HEK293 (cell line): Measurements from ENCODE around the gene JAGN1.

Experiments
- BCL11A ChIP-seq: fragments of 450-650 bp; formaldehyde crosslinking; IDR thresholded peaks from 2 replicates; pipeline ENCODE4 v1.5.1; 2016; ENCODE audit warnings: low read depth, missing biosample characterization, missing genetic modification characterization
- GFI1B ChIP-seq: fragments of 450-650 bp; formaldehyde crosslinking; IDR thresholded peaks from 2 replicates; pipeline ENCODE4 v1.5.1; 2016; ENCODE audit warnings: missing biosample characterization, missing genetic modification characterization
- GLI4 ChIP-seq: fragments of 450-650 bp; formaldehyde crosslinking; IDR thresholded peaks from 2 replicates; pipeline ENCODE4 v1.5.1; 2016; ENCODE audit warnings: missing biosample characterization, missing genetic modification characterization
- HOXD13 ChIP-seq: sonication (generic); formaldehyde crosslinking; IDR thresholded peaks from 2 replicates; pipeline ENCODE4 v1.8.0; 2022; ENCODE audit warnings: missing genetic modification reagents, borderline replicate concordance
- KLF16 ChIP-seq: fragments of 450-650 bp; formaldehyde crosslinking; IDR thresholded peaks from 2 replicates; pipeline ENCODE4 v1.5.1; 2017; ENCODE audit warnings: missing biosample characterization, missing genetic modification characterization
- KLF9 ChIP-seq: fragments of 450-650 bp; formaldehyde crosslinking; IDR thresholded peaks from 2 replicates; pipeline ENCODE4 v1.5.1; 2016; ENCODE audit warnings: missing biosample characterization, missing genetic modification characterization, low read depth
- PBX3 ChIP-seq: sonication (generic); formaldehyde crosslinking; IDR thresholded peaks from 2 replicates; pipeline ENCODE4 v1.8.1; 2022; ENCODE audit warnings: mild to moderate bottlenecking, moderate library complexity, missing genetic modification reagents
- RBAK ChIP-seq: fragments of 450-650 bp; formaldehyde crosslinking; IDR thresholded peaks from 2 replicates; pipeline ENCODE4 v1.5.1; 2016; ENCODE audit warnings: missing biosample characterization, missing genetic modification characterization
- TRIM28 ChIP-seq: IDR thresholded peaks from 2 replicates; pipeline ENCODE4 v1.6.1; 2011; ENCODE audit warnings: low read length, control low read depth, borderline replicate concordance
- WT1 ChIP-seq: fragments of 450-650 bp; formaldehyde crosslinking; IDR thresholded peaks from 2 replicates; pipeline ENCODE4 v1.5.1; 2016; ENCODE audit warnings: missing biosample characterization, missing genetic modification characterization
- ZBTB1 ChIP-seq: fragments of 450-650 bp; formaldehyde crosslinking; IDR thresholded peaks from 2 replicates; pipeline ENCODE4 v1.5.1; 2016; ENCODE audit warnings: missing biosample characterization, missing genetic modification characterization
- ZBTB17 ChIP-seq: fragments of 450-650 bp; formaldehyde crosslinking; IDR thresholded peaks from 2 replicates; pipeline ENCODE4 v1.5.1; 2016; ENCODE audit warnings: missing biosample characterization, missing genetic modification characterization
- ZBTB44 ChIP-seq: fragments of 450-650 bp; IDR thresholded peaks from 2 replicates; pipeline ENCODE4 v1.5.1; 2018; ENCODE audit warnings: missing biosample characterization, mild to moderate bottlenecking, missing genetic modification characterization
- ZBTB48 ChIP-seq: fragments of 450-650 bp; formaldehyde crosslinking; IDR thresholded peaks from 2 replicates; pipeline ENCODE4 v1.5.1; 2016; ENCODE audit warnings: missing biosample characterization, missing genetic modification characterization
- ZBTB7A ChIP-seq: fragments of 450-650 bp; formaldehyde crosslinking; IDR thresholded peaks from 2 replicates; pipeline ENCODE4 v1.5.1; 2016; ENCODE audit warnings: low read depth, missing biosample characterization, missing genetic modification characterization
- ZBTB8A ChIP-seq: fragments of 450-650 bp; formaldehyde crosslinking; IDR thresholded peaks from 2 replicates; pipeline ENCODE4 v1.5.1; 2016; ENCODE audit warnings: missing biosample characterization, missing genetic modification characterization
- ZFP3 ChIP-seq: fragments of 450-650 bp; formaldehyde crosslinking; IDR thresholded peaks from 2 replicates; pipeline ENCODE4 v1.5.1; 2016; ENCODE audit warnings: low read depth, missing biosample characterization, missing genetic modification characterization
- ZNF146 ChIP-seq: fragments of 450-650 bp; formaldehyde crosslinking; IDR thresholded peaks from 2 replicates; pipeline ENCODE4 v1.5.1; 2016; ENCODE audit warnings: missing biosample characterization, missing genetic modification characterization
- ZNF18 ChIP-seq: fragments of 450-650 bp; formaldehyde crosslinking; IDR thresholded peaks from 2 replicates; pipeline ENCODE4 v1.5.1; 2016; ENCODE audit warnings: missing biosample characterization, missing genetic modification characterization
- ZNF223 ChIP-seq: fragments of 450-650 bp; formaldehyde crosslinking; IDR thresholded peaks from 2 replicates; pipeline ENCODE4 v1.5.1; 2016; ENCODE audit warnings: missing biosample characterization, missing genetic modification characterization
- ZNF23 ChIP-seq: fragments of 450-650 bp; formaldehyde crosslinking; IDR thresholded peaks from 2 replicates; pipeline ENCODE4 v1.5.1; 2016; ENCODE audit warnings: missing biosample characterization, missing genetic modification characterization, borderline replicate concordance
- ZNF239 ChIP-seq: fragments of 450-650 bp; formaldehyde crosslinking; IDR thresholded peaks from 2 replicates; pipeline ENCODE4 v1.5.1; 2016; ENCODE audit warnings: missing biosample characterization, missing genetic modification characterization
- ZNF274 ChIP-seq, 2 experiments: fragments of 200-500 bp in 1 of 2; fragments of 450-650 bp in 1 of 2; sonication (Bioruptor generic) in 1 of 2; formaldehyde crosslinking in 1 of 2; IDR thresholded peaks; 2 replicates each; pipeline versions ENCODE4 v1.5.1 to v1.6.1; 2014 to 2016; ENCODE audit warnings: borderline replicate concordance in 1 of 2, inconsistent platforms in 1 of 2, low read length in 1 of 2, missing biosample characterization in 1 of 2, missing genetic modification characterization in 1 of 2
- ZNF426 ChIP-seq: fragments of 450-650 bp; formaldehyde crosslinking; IDR thresholded peaks from 2 replicates; pipeline ENCODE4 v1.5.1; 2017; ENCODE audit warnings: missing biosample characterization, missing genetic modification characterization, mild to moderate bottlenecking, inconsistent platforms, moderate library complexity
- ZNF433 ChIP-seq: fragments of 450-650 bp; formaldehyde crosslinking; IDR thresholded peaks from 2 replicates; pipeline ENCODE4 v1.5.1; 2016; ENCODE audit warnings: missing biosample characterization, missing genetic modification characterization, low read depth
- ZNF521 ChIP-seq: fragments of 450-650 bp; formaldehyde crosslinking; IDR thresholded peaks from 2 replicates; pipeline ENCODE4 v1.5.1; 2017; ENCODE audit warnings: missing biosample characterization, mild to moderate bottlenecking, missing genetic modification characterization
- ZNF548 ChIP-seq: fragments of 450-650 bp; formaldehyde crosslinking; IDR thresholded peaks from 2 replicates; pipeline ENCODE4 v1.5.1; 2016; ENCODE audit warnings: missing biosample characterization, missing genetic modification characterization
- ZNF555 ChIP-seq: fragments of 450-650 bp; formaldehyde crosslinking; conservative IDR thresholded peaks from 2 replicates; pipeline ENCODE4 v1.5.1; 2017; ENCODE audit warnings: missing biosample characterization, mild to moderate bottlenecking, missing genetic modification characterization, inconsistent platforms
- ZNF585B ChIP-seq: fragments of 450-650 bp; formaldehyde crosslinking; IDR thresholded peaks from 2 replicates; pipeline ENCODE4 v1.5.1; 2016; ENCODE audit warnings: missing biosample characterization, missing genetic modification characterization
- ZNF596 ChIP-seq: fragments of 450-650 bp; IDR thresholded peaks from 2 replicates; pipeline ENCODE4 v1.5.0; 2018; ENCODE audit warnings: missing biosample characterization, mild to moderate bottlenecking, missing genetic modification characterization, moderate library complexity
- ZNF623 ChIP-seq: fragments of 450-650 bp; formaldehyde crosslinking; IDR thresholded peaks from 2 replicates; pipeline ENCODE4 v1.5.1; 2016; ENCODE audit warnings: missing biosample characterization, missing genetic modification characterization
- ZNF624 ChIP-seq: fragments of 450-650 bp; formaldehyde crosslinking; IDR thresholded peaks from 2 replicates; pipeline ENCODE4 v1.5.1; 2017; ENCODE audit warnings: missing biosample characterization, missing genetic modification characterization
- ZNF76 ChIP-seq: fragments of 450-650 bp; formaldehyde crosslinking; IDR thresholded peaks from 2 replicates; pipeline ENCODE4; 2016; ENCODE audit warnings: low read depth, missing biosample characterization, missing genetic modification characterization, borderline replicate concordance
- ZNF777 ChIP-seq: fragments of 450-650 bp; formaldehyde crosslinking; IDR thresholded peaks from 2 replicates; pipeline ENCODE4 v1.5.1; 2017; ENCODE audit warnings: missing biosample characterization, missing genetic modification characterization, borderline replicate concordance
- ZSCAN18 ChIP-seq: fragments of 450-650 bp; formaldehyde crosslinking; IDR thresholded peaks from 2 replicates; pipeline ENCODE4 v1.5.1; 2016; ENCODE audit warnings: missing biosample characterization, missing genetic modification characterization
- TF ChIP-seq, protein P1 (sequence below): fragments of 450-650 bp; formaldehyde crosslinking; IDR thresholded peaks from 2 replicates; pipeline ENCODE4; 2016; ENCODE audit warnings: missing biosample characterization, missing genetic modification characterization

The JAGN1 gene

GRCh38 chr3:9938966-9939365 lies 48.6 kb downstream of the JAGN1 start (continued):
- TF ChIP-seq GLI4 (tag by site-specific recombination), result no peak
- no peak for TF ChIP-seq ZNF23 (tag by site-specific recombination)
- TF ChIP-seq ZNF433 (tag by site-specific recombination), result peak; percentile 95
- TF ChIP-seq KLF16, result no peak
- TF ChIP-seq ZBTB48 (tag by site-specific recombination), result no peak
- TF ChIP-seq ZNF76 (tag by site-specific recombination), result no peak
- no peak for TF ChIP-seq WT1 (tag by site-specific recombination)
- TF ChIP-seq ZNF521 (tag by site-specific recombination), result no peak
- TF ChIP-seq ZNF548 (tag by site-specific recombination), result no peak
- no peak for TF ChIP-seq HOXD13 (CRISPR knock-in tag)
- TF ChIP-seq ZNF596 (tag by site-specific recombination), result no peak
- TF ChIP-seq ZNF624 (tag by site-specific recombination), result no peak
- TF ChIP-seq RBAK, result 0 out of 2 replicates have a peak, but pooled peaks have one; percentile 43
- no peak for TF ChIP-seq ZNF239 (tag by site-specific recombination)
- no peak for TF ChIP-seq ZBTB44 (tag by site-specific recombination)
- TF ChIP-seq BCL11A (tag by site-specific recombination), result 0 out of 2 replicates have a peak, but pooled peaks have one; percentile 21
- no peak for TF ChIP-seq ZNF146 (tag by site-specific recombination)
- TF ChIP-seq ZBTB1 (tag by site-specific recombination), result 0 out of 2 replicates have a peak, but pooled peaks have one; percentile 75
- peak; percentile 48; the same call in 1 of the 2 replicates for TF ChIP-seq ZNF18
- TF ChIP-seq ZBTB17 (tag by site-specific recombination), result no peak
- TF ChIP-seq ZNF274 (IDR thresholded peaks at IDR 0.05; ENCODE audit: low read length), result no peak
- no peak for TF ChIP-seq ZNF274 (tag by site-specific recombination; IDR thresholded peaks at IDR 0.05; ENCODE audit: borderline replicate concordance)
- TF ChIP-seq ZBTB7A (tag by site-specific recombination), result no peak
- no peak for TF ChIP-seq ZSCAN18 (tag by site-specific recombination)
- TF ChIP-seq GFI1B (tag by site-specific recombination), result no peak
- TF ChIP-seq ZBTB8A (tag by site-specific recombination), result peak; percentile 90
- TF ChIP-seq ZNF555, result peak; percentile 99; the same call in 1 of the 2 replicates
- TF ChIP-seq ZNF777 (tag by site-specific recombination), result no peak
- TF ChIP-seq ZFP3 (tag by site-specific recombination), result 0 out of 2 replicates have a peak, but pooled peaks have one; percentile 22
- TF ChIP-seq ZNF585B (tag by site-specific recombination), result no peak
- TF ChIP-seq ZNF426 (tag by site-specific recombination), result peak; percentile 99
- TF ChIP-seq PBX3 (CRISPR knock-in tag), result no peak
- TF ChIP-seq KLF9 (tag by site-specific recombination), result no peak
- 0 out of 2 replicates have a peak, but pooled peaks have one; percentile 49 for TF ChIP-seq ZNF223 (tag by site-specific recombination)
- peak; percentile 88 for TF ChIP-seq ZNF623 (tag by site-specific recombination)
- no peak for TF ChIP-seq TRIM28
- TF ChIP-seq, protein P1, sequence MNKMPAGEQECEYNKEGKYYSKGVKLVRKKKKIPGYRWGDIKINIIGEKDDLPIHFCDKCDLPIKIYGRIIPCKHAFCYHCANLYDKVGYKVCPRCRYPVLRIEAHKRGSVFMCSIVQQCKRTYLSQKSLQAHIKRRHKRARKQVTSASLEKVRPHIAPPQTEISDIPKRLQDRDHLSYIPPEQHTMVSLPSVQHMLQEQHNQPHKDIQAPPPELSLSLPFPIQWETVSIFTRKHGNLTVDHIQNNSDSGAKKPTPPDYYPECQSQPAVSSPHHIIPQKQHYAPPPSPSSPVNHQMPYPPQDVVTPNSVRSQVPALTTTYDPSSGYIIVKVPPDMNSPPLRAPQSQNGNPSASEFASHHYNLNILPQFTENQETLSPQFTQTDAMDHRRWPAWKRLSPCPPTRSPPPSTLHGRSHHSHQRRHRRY (tag by site-specific recombination), result no peak
